Panc1 (cell line): ENCODE results near the gene MAP1LC3C. TPM values are rescaled to one million over a fixed set of nuclear protein-coding genes. Genes with fewer than 3 reads are reported as not detected.
A peak's percentile ranks its signal among the peaks of the same experiment; 100 is the strongest.

Experiments
- ATAC-seq: fragments of 200-7000 bp; cut with Tn5 transposase; 2 replicates; pipeline ENCODE4 v1.9.1; 2020; ENCODE audit warnings: mild to moderate bottlenecking, moderate library complexity
- BruUV-seq: library from RNA; stranded (reverse); fragments of 400-500 nt; replicated peaks from 2 replicates; lab custom pipeline; 2021; lab: Mats Ljungman, UMichigan
- CTCF ChIA-PET: fragments of 300-600 bp; sonication (Branson Sonifier 250); formaldehyde crosslinking; loops from one replicate; lab custom pipeline; 2022; ENCODE audit warnings: antibody characterized with exemption; lab: Charles Lee
- POLR2A ChIA-PET: fragments of 300-600 bp; sonication (Branson Sonifier 250); formaldehyde crosslinking; loops from one replicate; lab custom pipeline; 2022; ENCODE audit warnings: antibody characterized with exemption; lab: Charles Lee
- DNase-seq: peaks from one replicate; pipeline ENCODE4 v3.0.0-alpha.2; 2010; ENCODE audit warnings: low read depth, low spot score
- H3K27ac ChIP-seq: 2 replicates; pipeline ENCODE4 v1.5.1; 2011; ENCODE audit warnings: mild to moderate bottlenecking, low read length, inconsistent platforms
- H3K27me3 ChIP-seq: fragments of 200-500 bp; sonication (Bioruptor generic); 2 replicates; pipeline ENCODE4 v1.6.0; 2014; ENCODE audit warnings: low read length, inconsistent platforms; ENCODE audit not compliant: control insufficient read depth, insufficient read depth
- H3K36me3 ChIP-seq: fragments of 200-500 bp; sonication (Bioruptor generic); 2 replicates; pipeline ENCODE4 v1.5.1; 2014; ENCODE audit warnings: inconsistent platforms, mild to moderate bottlenecking, low read length, moderate library complexity; ENCODE audit not compliant: control insufficient read depth, insufficient read depth
- H3K4me1 ChIP-seq: 2 replicates; pipeline ENCODE4 v1.5.1; 2011; ENCODE audit warnings: inconsistent platforms, mild to moderate bottlenecking, low read length, moderate library complexity; ENCODE audit not compliant: control insufficient read depth, insufficient read depth
- H3K4me3 ChIP-seq, 2 experiments: 2 replicates each; pipeline ENCODE4 v1.5.1; 2011 to 2012; ENCODE audit warnings: low read depth in 2 of 2, low read length in 2 of 2, mild to moderate bottlenecking in 2 of 2, inconsistent platforms in 1 of 2, moderate library complexity in 1 of 2
- H3K9me3 ChIP-seq: fragments of 200-500 bp; sonication (Bioruptor generic); 2 replicates; pipeline ENCODE4 v1.5.1; 2014; ENCODE audit warnings: low read depth, mild to moderate bottlenecking, inconsistent platforms, low read length, moderate library complexity; ENCODE audit not compliant: control insufficient read depth, insufficient read depth
- CTCF ChIP-seq: fragments of 450-650 bp; IDR thresholded peaks from 2 replicates; pipeline ENCODE4 v1.5.1; 2017; ENCODE audit warnings: mild to moderate bottlenecking
- POLR2AphosphoS5 ChIP-seq: IDR thresholded peaks from 2 replicates; pipeline ENCODE4 v1.6.1; 2012; ENCODE audit warnings: mild to moderate bottlenecking, low read depth, low read length, moderate library complexity
- SIN3A ChIP-seq: IDR thresholded peaks from 2 replicates; pipeline ENCODE4 v1.6.1; 2012; ENCODE audit warnings: low read depth, mild to moderate bottlenecking, low read length, moderate library complexity, borderline replicate concordance; ENCODE audit not compliant: insufficient read depth
- TCF7L2 ChIP-seq: IDR thresholded peaks from 2 replicates; pipeline ENCODE4 v1.6.1; 2011; ENCODE audit warnings: mild to moderate bottlenecking, low read depth, low read length, inconsistent platforms
- in situ Hi-C: cut with HindIII; loops from 2 replicates; pipeline ENCODE4 v1.10.0; 2016; ENCODE audit warnings: low sequenced_read_pairs, low pct_unique_long_range_greater_than_20kb
- intact Hi-C: fragments of 100-400 bp; cut with micrococcal nuclease; formaldehyde crosslinking; loops from one replicate; pipeline ENCODE4 v1.10.0; 2022; ENCODE audit not compliant: unreplicated experiment
- total RNA-seq: library from RNA; stranded (reverse); gene quantifications from one replicate; pipeline ENCODE4 v1.2.1, GENCODE V29; 2021; ENCODE audit not compliant: unreplicated experiment
- TF ChIP-seq, protein P1 (sequence below), 2 experiments: IDR thresholded peaks; 2 replicates each; pipeline ENCODE4 v1.6.1; 2011 to 2012; ENCODE audit warnings: low read depth in 2 of 2, control low read depth in 1 of 2, low read length in 1 of 2, mild to moderate bottlenecking in 1 of 2, moderate library complexity in 1 of 2; ENCODE audit not compliant: insufficient read depth in 1 of 2

MAP1LC3C gene
- total RNA-seq, 1 experiment from 2014 or later, result 0.21 TPM

DNA sequence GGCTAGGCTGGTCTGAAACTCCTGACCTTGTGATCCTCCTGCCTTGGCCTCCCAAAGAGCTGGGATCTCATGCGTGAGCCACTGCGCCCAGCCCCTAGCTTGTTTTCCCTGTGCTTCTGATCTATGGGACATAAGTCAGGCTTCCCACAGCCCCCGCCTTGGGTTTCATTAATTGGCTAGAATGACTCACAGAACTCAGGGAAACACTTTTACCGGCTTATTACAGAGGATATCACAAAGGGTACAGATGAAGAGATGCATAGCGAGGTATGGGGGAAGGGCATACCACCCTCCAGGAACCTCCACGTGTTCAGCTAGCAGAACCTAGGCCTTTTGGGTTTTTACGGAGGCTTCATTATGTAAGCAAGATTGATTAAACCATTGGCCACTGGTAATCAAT, 1.5 kb upstream of the MAP1LC3C start:
- H3K27ac ChIP-seq, result no peak overlapping the region
- H3K9me3 ChIP-seq, result no peaks in the 10 kb centered on the region
- no TSS peak for BruUV-seq
- H3K27me3 ChIP-seq, result no peaks in the 10 kb centered on the region
- ChIA-PET CTCF (no interaction called here), POLR2A (no interaction called here)
- H3K4me3 ChIP-seq, result no peak overlapping the region
- intact Hi-C loops, result no loop called here
- no peak for DNase-seq
- no peak for ATAC-seq
- H3K4me1 ChIP-seq, result peaks cover 6% of the 10 kb centered on the region; the same call in 1 of the 2 replicates
- H3K36me3 ChIP-seq, result no peaks in the 10 kb centered on the region
- TF ChIP-seq SIN3A (no peak), POLR2AphosphoS5 (no peak), TCF7L2 (no peak), CTCF (no peak)
- TF ChIP-seq, protein P1, sequence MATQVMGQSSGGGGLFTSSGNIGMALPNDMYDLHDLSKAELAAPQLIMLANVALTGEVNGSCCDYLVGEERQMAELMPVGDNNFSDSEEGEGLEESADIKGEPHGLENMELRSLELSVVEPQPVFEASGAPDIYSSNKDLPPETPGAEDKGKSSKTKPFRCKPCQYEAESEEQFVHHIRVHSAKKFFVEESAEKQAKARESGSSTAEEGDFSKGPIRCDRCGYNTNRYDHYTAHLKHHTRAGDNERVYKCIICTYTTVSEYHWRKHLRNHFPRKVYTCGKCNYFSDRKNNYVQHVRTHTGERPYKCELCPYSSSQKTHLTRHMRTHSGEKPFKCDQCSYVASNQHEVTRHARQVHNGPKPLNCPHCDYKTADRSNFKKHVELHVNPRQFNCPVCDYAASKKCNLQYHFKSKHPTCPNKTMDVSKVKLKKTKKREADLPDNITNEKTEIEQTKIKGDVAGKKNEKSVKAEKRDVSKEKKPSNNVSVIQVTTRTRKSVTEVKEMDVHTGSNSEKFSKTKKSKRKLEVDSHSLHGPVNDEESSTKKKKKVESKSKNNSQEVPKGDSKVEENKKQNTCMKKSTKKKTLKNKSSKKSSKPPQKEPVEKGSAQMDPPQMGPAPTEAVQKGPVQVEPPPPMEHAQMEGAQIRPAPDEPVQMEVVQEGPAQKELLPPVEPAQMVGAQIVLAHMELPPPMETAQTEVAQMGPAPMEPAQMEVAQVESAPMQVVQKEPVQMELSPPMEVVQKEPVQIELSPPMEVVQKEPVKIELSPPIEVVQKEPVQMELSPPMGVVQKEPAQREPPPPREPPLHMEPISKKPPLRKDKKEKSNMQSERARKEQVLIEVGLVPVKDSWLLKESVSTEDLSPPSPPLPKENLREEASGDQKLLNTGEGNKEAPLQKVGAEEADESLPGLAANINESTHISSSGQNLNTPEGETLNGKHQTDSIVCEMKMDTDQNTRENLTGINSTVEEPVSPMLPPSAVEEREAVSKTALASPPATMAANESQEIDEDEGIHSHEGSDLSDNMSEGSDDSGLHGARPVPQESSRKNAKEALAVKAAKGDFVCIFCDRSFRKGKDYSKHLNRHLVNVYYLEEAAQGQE (IDR thresholded peaks at IDR 0.05; ENCODE audit: insufficient read depth in 1 of 2, low read depth in 2 of 2, low read length in 1 of 2), result no peak
- in situ Hi-C loops, result no loop called here

- in situ Hi-C loops, result no loop called here
These were observed 431 bp downstream of the MAP1LC3C start for GRCh38 chr1:241998412-241998921.

More at GRCh38 chr1:241998412-241998921, 431 bp downstream of the MAP1LC3C start:
- Histone ChIP-seq H3K27ac (peak overlapping the region; percentile 55), H3K4me1 (peaks cover 6% of the 10 kb centered on the region; the same call in 1 of the 2 replicates), H3K36me3 (no peaks in the 10 kb centered on the region), H3K4me3 (peak overlapping the region; percentile 40 to 74), H3K9me3 (no peaks in the 10 kb centered on the region), H3K27me3 (no peaks in the 10 kb centered on the region)
- BruUV-seq, result no TSS peak
- TF ChIP-seq, protein P1 (IDR thresholded peaks at IDR 0.05; ENCODE audit: insufficient read depth in 1 of 2, low read depth in 2 of 2, low read length in 1 of 2), result no peak
- no peak for TF ChIP-seq POLR2AphosphoS5
- peak; percentile 98 for TF ChIP-seq CTCF
- TF ChIP-seq SIN3A, result 0 out of 2 replicates have a peak, but pooled peaks have one; percentile 57
- no peak for TF ChIP-seq TCF7L2
- DNase-seq (peak; percentile 72), ATAC-seq (peak; percentile 96)
- intact Hi-C loops, result loop anchor here (1.0 kb wide), 1 partner anchor 102 kb away; no protein-coding TSS in a partner anchor
- ChIA-PET CTCF (interaction anchor here (0.5 to 1.1 kb wide), 8 partner anchors 24 to 815 kb away, joined by 3 to 11 read pairs (median 4); no protein-coding TSS in a partner anchor), POLR2A (no interaction called here)
